Measurements from ENCODE around the gene GHR.

- TF ChIP-seq CTCF (IDR thresholded peaks at IDR 0.05): no peak
- no peak for TF ChIP-seq POLR2A (IDR thresholded peaks at IDR 0.05)
Measured at GRCh38 chr5:42621242-42621641, 198.0 kb downstream of the GHR start.
